Type B pancreatic cell (in vitro differentiated cells): Measurements from ENCODE around the gene NOG. TPM values are rescaled to one million over a fixed set of nuclear protein-coding genes. Genes with fewer than 3 reads are reported as not detected.

ENCODE experiments used
- DNase-seq: peaks from one replicate; pipeline ENCODE4 v3.0.0; 2021; ENCODE audit warnings: mixed read lengths; ENCODE audit not compliant: unreplicated experiment; ENCODE audit errors: extremely low spot score
- H3K27ac Mint-ChIP-seq: 2 replicates; pipeline ENCODE4 v1.8.0; 2021; ENCODE audit warnings: mild to moderate bottlenecking, mixed read lengths
- H3K27me3 Mint-ChIP-seq: 2 replicates; pipeline ENCODE4 v1.8.0; 2021; ENCODE audit warnings: mixed read lengths
- H3K36me3 Mint-ChIP-seq: 2 replicates; pipeline ENCODE4 v1.8.0; 2021; ENCODE audit warnings: mixed read lengths
- H3K4me1 Mint-ChIP-seq: one replicate; pipeline ENCODE4 v1.8.0; 2021; ENCODE audit warnings: mixed read lengths; ENCODE audit not compliant: unreplicated experiment
- H3K4me3 Mint-ChIP-seq: 2 replicates; pipeline ENCODE4 v1.8.0; 2021; ENCODE audit warnings: mild to moderate bottlenecking, mixed read lengths
- H3K9me3 Mint-ChIP-seq: 2 replicates; pipeline ENCODE4 v1.8.0; 2021; ENCODE audit warnings: mixed read lengths
- total RNA-seq: library from RNA; stranded (reverse); gene quantifications from 2 replicates; pipeline ENCODE4 v1.2.1, GENCODE V29; 2021; ENCODE audit warnings: low replicate concordance
- TF ChIP-seq, protein P1 (sequence below): fragments of 200-600 bp; sonication (generic); conservative IDR thresholded peaks from 2 replicates; pipeline ENCODE4 v1.5.0; 2021; ENCODE audit warnings: antibody characterized with exemption, mild to moderate bottlenecking

Gene NOG
- total RNA-seq, 1 donor from 2014 or later, result 13.7 TPM

DNA sequence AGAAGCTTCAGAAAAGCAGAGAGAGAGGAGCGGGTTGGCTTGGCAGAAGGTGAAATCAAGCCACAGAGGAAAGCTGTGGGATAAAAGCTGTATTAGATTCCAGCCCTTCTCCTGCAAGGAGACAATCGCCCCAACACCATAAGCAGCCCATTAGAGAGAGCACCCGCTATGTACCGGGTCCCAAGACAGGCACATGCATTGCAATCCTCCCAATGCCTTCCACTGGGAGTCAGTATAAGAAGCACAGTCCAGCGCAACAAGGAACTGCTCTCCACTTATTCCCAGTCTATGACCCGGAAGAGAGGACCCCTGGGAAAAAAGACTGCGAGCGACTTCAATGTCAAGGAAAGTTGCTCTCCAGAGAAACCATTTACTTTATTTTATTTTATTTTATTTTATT, 43.8 kb downstream of the NOG start:
- no peaks in the 10 kb centered on the region for H3K9me3 Mint-ChIP-seq
- TF ChIP-seq, protein P1, sequence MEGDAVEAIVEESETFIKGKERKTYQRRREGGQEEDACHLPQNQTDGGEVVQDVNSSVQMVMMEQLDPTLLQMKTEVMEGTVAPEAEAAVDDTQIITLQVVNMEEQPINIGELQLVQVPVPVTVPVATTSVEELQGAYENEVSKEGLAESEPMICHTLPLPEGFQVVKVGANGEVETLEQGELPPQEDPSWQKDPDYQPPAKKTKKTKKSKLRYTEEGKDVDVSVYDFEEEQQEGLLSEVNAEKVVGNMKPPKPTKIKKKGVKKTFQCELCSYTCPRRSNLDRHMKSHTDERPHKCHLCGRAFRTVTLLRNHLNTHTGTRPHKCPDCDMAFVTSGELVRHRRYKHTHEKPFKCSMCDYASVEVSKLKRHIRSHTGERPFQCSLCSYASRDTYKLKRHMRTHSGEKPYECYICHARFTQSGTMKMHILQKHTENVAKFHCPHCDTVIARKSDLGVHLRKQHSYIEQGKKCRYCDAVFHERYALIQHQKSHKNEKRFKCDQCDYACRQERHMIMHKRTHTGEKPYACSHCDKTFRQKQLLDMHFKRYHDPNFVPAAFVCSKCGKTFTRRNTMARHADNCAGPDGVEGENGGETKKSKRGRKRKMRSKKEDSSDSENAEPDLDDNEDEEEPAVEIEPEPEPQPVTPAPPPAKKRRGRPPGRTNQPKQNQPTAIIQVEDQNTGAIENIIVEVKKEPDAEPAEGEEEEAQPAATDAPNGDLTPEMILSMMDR, result no peak
- H3K27ac Mint-ChIP-seq, result no peak overlapping the region
- no peaks in the 10 kb centered on the region for H3K36me3 Mint-ChIP-seq
- no peak overlapping the region for H3K4me3 Mint-ChIP-seq
- no peak for DNase-seq
- peaks cover 24% of the 10 kb centered on the region for H3K4me1 Mint-ChIP-seq
- H3K27me3 Mint-ChIP-seq, result peaks cover 32% of the 10 kb centered on the region

DNA sequence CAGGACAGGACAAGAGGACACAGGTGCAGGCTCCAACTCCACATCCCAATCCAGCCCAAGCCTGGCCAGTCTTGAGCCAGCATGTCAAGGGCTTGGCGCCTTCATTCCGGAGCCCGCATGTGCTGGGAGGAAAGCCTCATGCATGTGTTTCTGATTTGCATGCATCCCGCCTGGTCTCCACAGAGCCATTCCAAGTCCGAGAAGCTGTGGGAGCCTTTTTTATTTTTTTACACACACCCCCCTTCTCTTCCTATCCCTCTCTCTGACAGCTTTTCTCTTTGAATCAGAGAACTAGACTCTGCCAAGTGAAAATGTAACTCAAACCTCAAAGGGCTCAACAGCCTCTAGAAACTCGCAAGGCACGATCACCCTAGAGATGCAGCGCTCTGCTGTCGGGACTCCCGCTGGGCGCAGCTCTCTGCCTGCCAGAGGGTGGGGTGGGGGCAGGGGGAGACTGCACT, 45.1 kb downstream of the NOG start:
- DNase-seq, result no peak
- TF ChIP-seq, protein P1, result no peak
- H3K36me3 Mint-ChIP-seq, result no peaks in the 10 kb centered on the region
- peaks cover 33% of the 10 kb centered on the region for H3K27me3 Mint-ChIP-seq
- H3K27ac Mint-ChIP-seq, result no peak overlapping the region
- H3K9me3 Mint-ChIP-seq, result no peaks in the 10 kb centered on the region
- no peak overlapping the region for H3K4me3 Mint-ChIP-seq
- peaks cover 24% of the 10 kb centered on the region for H3K4me1 Mint-ChIP-seq

DNA sequence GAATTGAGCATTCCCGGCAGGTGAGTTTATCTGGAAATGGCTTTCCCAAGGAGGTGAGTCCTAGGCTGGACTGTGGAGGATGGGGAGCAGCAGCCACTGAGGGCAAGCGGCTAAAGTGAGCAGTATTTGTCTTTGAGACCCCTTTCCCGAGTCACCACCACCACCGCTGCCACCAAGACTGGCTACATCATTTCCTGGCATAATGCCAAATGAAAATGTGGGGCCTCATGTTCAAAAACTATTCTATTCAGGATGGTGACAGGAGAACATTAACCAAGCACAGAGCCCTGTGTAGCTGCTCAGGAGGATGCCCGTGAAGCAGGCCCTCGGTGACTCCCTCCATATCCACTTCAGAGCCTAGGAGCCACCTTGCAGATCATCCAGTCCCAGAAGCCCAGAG, 46.0 kb downstream of the NOG start:
- Mint-ChIP-seq H3K27me3 (peaks cover 39% of the 10 kb centered on the region), H3K4me3 (no peak overlapping the region), H3K4me1 (peaks cover 24% of the 10 kb centered on the region)

DNA sequence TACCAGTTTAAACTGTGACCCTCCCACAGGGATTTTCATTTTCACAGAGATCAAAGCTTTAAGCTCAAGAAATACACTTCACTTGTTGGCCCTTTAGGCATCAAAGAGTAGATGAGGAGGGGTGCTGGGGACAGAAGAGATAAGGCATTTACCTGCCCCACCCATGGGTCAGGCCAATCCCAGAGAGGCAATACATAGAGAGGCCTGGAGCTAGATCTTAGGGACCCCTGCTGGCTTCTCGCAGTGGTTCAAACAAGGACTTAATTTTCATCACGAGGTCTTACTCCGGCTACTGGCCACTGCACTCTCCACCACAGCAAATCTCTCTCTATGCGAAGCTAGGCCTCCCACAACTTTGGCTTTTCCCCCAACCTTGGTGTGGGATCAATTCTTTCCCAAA, 46.6 kb downstream of the NOG start:
- no peak for DNase-seq
- H3K4me1 Mint-ChIP-seq, result peaks cover 24% of the 10 kb centered on the region
- TF ChIP-seq, protein P1, result no peak
- no peak overlapping the region for H3K27ac Mint-ChIP-seq
- H3K9me3 Mint-ChIP-seq, result no peaks in the 10 kb centered on the region
- no peak overlapping the region for H3K4me3 Mint-ChIP-seq
- H3K27me3 Mint-ChIP-seq, result peaks cover 42% of the 10 kb centered on the region
- no peaks in the 10 kb centered on the region for H3K36me3 Mint-ChIP-seq

More for the DNA sequence above, 46.0 kb downstream of the NOG start:
- Mint-ChIP-seq H3K36me3 (no peaks in the 10 kb centered on the region), H3K27ac (no peak overlapping the region), H3K9me3 (no peaks in the 10 kb centered on the region)
- no peak for DNase-seq
- TF ChIP-seq, protein P1, result no peak

DNA sequence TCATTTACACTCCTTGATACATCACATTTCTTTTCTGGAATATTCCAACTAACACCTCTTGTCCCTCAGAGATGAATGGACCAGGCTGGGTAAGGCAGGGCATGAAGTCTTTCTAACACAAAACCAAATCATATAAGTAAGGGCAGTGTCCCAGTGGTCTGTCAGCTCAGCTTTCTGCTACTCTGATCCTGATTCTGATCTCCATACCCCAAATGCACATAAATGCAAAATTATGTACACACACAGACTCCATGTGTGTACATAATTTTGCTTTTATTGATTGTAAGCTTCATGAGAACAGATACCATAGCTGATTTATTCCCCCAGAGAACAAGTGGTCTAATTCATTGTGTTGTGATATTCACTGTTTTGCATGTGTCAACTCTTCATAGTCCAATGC, 47.9 kb downstream of the NOG start:
- peaks cover 48% of the 10 kb centered on the region for H3K27me3 Mint-ChIP-seq
- no peak for DNase-seq
- H3K4me3 Mint-ChIP-seq, result no peak overlapping the region
- no peaks in the 10 kb centered on the region for H3K36me3 Mint-ChIP-seq
- no peaks in the 10 kb centered on the region for H3K9me3 Mint-ChIP-seq
- peaks cover 17% of the 10 kb centered on the region for H3K4me1 Mint-ChIP-seq
- H3K27ac Mint-ChIP-seq, result no peak overlapping the region
- TF ChIP-seq, protein P1, result no peak

DNA sequence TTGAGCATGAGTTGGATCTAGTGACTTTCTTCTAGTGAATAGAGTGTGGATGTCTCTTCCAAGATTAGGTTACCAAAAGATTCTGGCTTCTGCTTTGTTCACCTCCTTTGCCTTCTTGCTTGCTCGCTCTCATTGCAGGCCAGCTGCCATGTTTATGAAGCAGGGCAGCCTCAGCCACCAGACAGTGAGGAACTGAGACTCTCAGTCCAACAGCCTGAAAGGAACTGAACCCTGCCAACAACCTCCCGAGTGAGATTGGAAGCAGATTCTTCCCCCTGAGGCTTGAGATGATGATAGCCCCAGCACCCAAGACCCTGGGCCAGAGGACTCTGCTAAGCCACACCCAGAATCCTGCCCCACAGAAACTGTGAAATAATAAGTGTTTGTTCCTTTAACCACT, 48.4 kb downstream of the NOG start:
- Mint-ChIP-seq H3K27me3 (peaks cover 45% of the 10 kb centered on the region), H3K36me3 (no peaks in the 10 kb centered on the region), H3K27ac (no peak overlapping the region), H3K4me3 (no peak overlapping the region), H3K4me1 (peaks cover 11% of the 10 kb centered on the region), H3K9me3 (no peaks in the 10 kb centered on the region)
- TF ChIP-seq, protein P1, result no peak
- no peak for DNase-seq
